CD4-positive, alpha-beta T cell treated with Interleukin-4 for 4 hours (primary cell): ENCODE data around the gene GPR82.
"Not testable (repeated sequence)": the region's sequence is repeated elsewhere in the genome, so short reads cannot be mapped to it uniquely, and the experiment has no call there.

Experiments
- DNase-seq: peaks from one replicate; pipeline ENCODE4 v3.0.0-alpha.2; 2020

GPR82 gene

GRCh38 chrX:41723826-41724225 is at the start of gene GPR82:
GPR82 (plus strand) TSS chrX:41724181; CDS start chrX:41727027, 2,846 bp downstream.
- DNase-seq: no peak

- DNase-seq: not testable (repeated sequence)
Observed at GRCh38 chrX:41676361-41676760, 47.6 kb upstream of the GPR82 start.

GRCh38 chrX:41677183-41678060 is 46.6 kb upstream of the GPR82 start:
- DNase-seq: no peak

GRCh38 chrX:41684138-41684537 is 39.8 kb upstream of the GPR82 start:
- DNase-seq: no peak

- DNase-seq: no peak
Observed at GRCh38 chrX:41684940-41685339, 39.0 kb upstream of the GPR82 start.

GRCh38 chrX:41686788-41687187 is 37.2 kb upstream of the GPR82 start:
- no peak for DNase-seq

- no peak for DNase-seq
Observed at GRCh38 chrX:41688156-41688555, 35.8 kb upstream of the GPR82 start.

- DNase-seq: no peak
Observed at GRCh38 chrX:41688835-41689234, 35.1 kb upstream of the GPR82 start, which contains the start of gene GPR34. GPR34 (plus strand) TSS chrX:41688973; CDS start chrX:41695634, 6,661 bp downstream.

- DNase-seq: no peak
Observed at GRCh38 chrX:41689711-41690110, 34.3 kb upstream of the GPR82 start.

GRCh38 chrX:41692162-41692749 is 31.7 kb upstream of the GPR82 start:
- DNase-seq: no peak

GRCh38 chrX:41693024-41693423 is 31.0 kb upstream of the GPR82 start:
- no peak for DNase-seq

GRCh38 chrX:41695426-41695825 is 28.6 kb upstream of the GPR82 start:
- DNase-seq: peak; percentile 20

- DNase-seq: no peak
Observed at GRCh38 chrX:41703574-41704029, 20.4 kb upstream of the GPR82 start.

- no peak for DNase-seq
Observed at GRCh38 chrX:41705042-41705441, 18.9 kb upstream of the GPR82 start.

GRCh38 chrX:41705680-41706374 is 18.2 kb upstream of the GPR82 start:
- DNase-seq: no peak

GRCh38 chrX:41707218-41707617 is 16.8 kb upstream of the GPR82 start:
- no peak for DNase-seq

- DNase-seq: no peak
Observed at GRCh38 chrX:41708486-41708885, 15.5 kb upstream of the GPR82 start.

- DNase-seq: no peak
Observed at GRCh38 chrX:41711021-41711667, 12.8 kb upstream of the GPR82 start.

- DNase-seq: no peak
Observed at GRCh38 chrX:41716222-41716621, 7.8 kb upstream of the GPR82 start.

- DNase-seq: no peak
Observed at GRCh38 chrX:41716767-41717473, 7.1 kb upstream of the GPR82 start.

- DNase-seq: no peak
Observed at GRCh38 chrX:41718481-41719235, 5.3 kb upstream of the GPR82 start.

GRCh38 chrX:41719610-41720009 is 4.4 kb upstream of the GPR82 start:
- DNase-seq: not testable (repeated sequence)
